Limb (tissue), 2 donors: ENCODE results near the gene CCDC170.
"Not testable (repeated sequence)": the region's sequence is repeated elsewhere in the genome, so short reads cannot be mapped to it uniquely, and the experiment has no call there.

Experiments
- DNase-seq, 2 donors: peaks; one replicate each; pipeline ENCODE4 v3.0.0-alpha.2; 2016; ENCODE audit errors: extremely low spot score in 2 of 2

Gene CCDC170

GRCh38 chr6:151494235-151494935, 568 bp downstream of the CCDC170 start:
- DNase-seq = peak; percentile 55 to 68

- DNase-seq = no peak
These were observed 1.1 kb downstream of the CCDC170 start for GRCh38 chr6:151494936-151495320.

GRCh38 chr6:151495380-151495779, 1.6 kb downstream of the CCDC170 start:
- no peak for DNase-seq

GRCh38 chr6:151497905-151498304, 4.1 kb downstream of the CCDC170 start:
- no peak for DNase-seq

- DNase-seq = no peak
These were observed 4.5 kb downstream of the CCDC170 start for GRCh38 chr6:151498327-151498726.

GRCh38 chr6:151499551-151499950, 5.7 kb downstream of the CCDC170 start:
- no peak for DNase-seq

- no peak for DNase-seq
These were observed 7.8 kb downstream of the CCDC170 start for GRCh38 chr6:151501511-151502136.

GRCh38 chr6:151502499-151502898, 8.7 kb downstream of the CCDC170 start:
- no peak for DNase-seq

- no peak for DNase-seq
These were observed 12.9 kb downstream of the CCDC170 start for GRCh38 chr6:151506761-151507160.

GRCh38 chr6:151509048-151509447, 15.2 kb downstream of the CCDC170 start:
- DNase-seq = no peak

GRCh38 chr6:151512481-151512880, 18.7 kb downstream of the CCDC170 start:
- DNase-seq = no peak

GRCh38 chr6:151514000-151514730, 20.3 kb downstream of the CCDC170 start:
- no peak for DNase-seq

GRCh38 chr6:151518992-151519391, 25.2 kb downstream of the CCDC170 start:
- DNase-seq = not testable (repeated sequence)

- no peak for DNase-seq
These were observed 29.2 kb downstream of the CCDC170 start for GRCh38 chr6:151523034-151523433.

- no peak for DNase-seq
These were observed 30.2 kb downstream of the CCDC170 start for GRCh38 chr6:151524059-151524458.

GRCh38 chr6:151534576-151534975, 40.8 kb downstream of the CCDC170 start:
- DNase-seq = no peak

- no peak for DNase-seq
These were observed 41.8 kb downstream of the CCDC170 start for GRCh38 chr6:151535476-151536187.

- DNase-seq = peak; percentile 12 to 29
These were observed 42.3 kb downstream of the CCDC170 start for GRCh38 chr6:151536188-151536479.

- DNase-seq = no peak
These were observed 43.7 kb downstream of the CCDC170 start for GRCh38 chr6:151537556-151537955.

- no peak for DNase-seq
These were observed 45.9 kb downstream of the CCDC170 start for GRCh38 chr6:151539506-151540268.

GRCh38 chr6:151544453-151544852, 50.6 kb downstream of the CCDC170 start:
- DNase-seq = no peak
